GM19043 (cell line): Measurements from ENCODE around the gene LGSN.
"Not testable (repeated sequence)": the region's sequence is repeated elsewhere in the genome, so short reads cannot be mapped to it uniquely, and the experiment has no call there.

Source experiments
- ATAC-seq: cut with Tn5 transposase; IDR thresholded peaks from one replicate; pipeline ENCODE4 v1.9.1; 2021; ENCODE audit warnings: low read depth; ENCODE audit not compliant: unreplicated experiment

LGSN gene

GRCh38 chr6:63307581-63308246 is 12.1 kb downstream of the LGSN start:
- ATAC-seq: peak; percentile 89

- no peak for ATAC-seq
Measured at GRCh38 chr6:63306420-63306819, 13.4 kb downstream of the LGSN start.

GRCh38 chr6:63305277-63305676 is 14.5 kb downstream of the LGSN start:
- ATAC-seq: no peak

GRCh38 chr6:63303476-63303875 is 16.3 kb downstream of the LGSN start:
- ATAC-seq: no peak

GRCh38 chr6:63299667-63300066 is 20.1 kb downstream of the LGSN start:
- ATAC-seq: no peak

- no peak for ATAC-seq
Measured at GRCh38 chr6:63295553-63296194, 24.1 kb downstream of the LGSN start.

GRCh38 chr6:63290492-63291058 is 29.2 kb downstream of the LGSN start:
- ATAC-seq: no peak

- no peak for ATAC-seq
Measured at GRCh38 chr6:63289269-63289872, 30.4 kb downstream of the LGSN start.

GRCh38 chr6:63280639-63281180 is 39.1 kb downstream of the LGSN start:
- no peak for ATAC-seq

GRCh38 chr6:63278916-63279315 is 40.9 kb downstream of the LGSN start:
- no peak for ATAC-seq

- ATAC-seq: no peak
Measured at GRCh38 chr6:63275953-63276352, 43.8 kb downstream of the LGSN start.

GRCh38 chr6:63274795-63275430 is 44.9 kb downstream of the LGSN start:
- not testable (repeated sequence) for ATAC-seq

GRCh38 chr6:63272397-63272796 is 47.4 kb downstream of the LGSN start:
- no peak for ATAC-seq

GRCh38 chr6:63269470-63269869 is 50.3 kb downstream of the LGSN start:
- peak; percentile 60 for ATAC-seq

- no peak for ATAC-seq
Measured at GRCh38 chr6:63268574-63268973, 51.2 kb downstream of the LGSN start.

- no peak for ATAC-seq
Measured at GRCh38 chr6:63267828-63268227, 52.0 kb downstream of the LGSN start.

GRCh38 chr6:63267046-63267445 is 52.7 kb downstream of the LGSN start:
- no peak for ATAC-seq

GRCh38 chr6:63263444-63263843 is 56.3 kb downstream of the LGSN start:
- ATAC-seq: no peak

- ATAC-seq: peak; percentile 63
Measured at GRCh38 chr6:63261820-63262219, 58.0 kb downstream of the LGSN start.

GRCh38 chr6:63259153-63259552 is 60.6 kb downstream of the LGSN start:
- no peak for ATAC-seq
